CD14-positive monocyte (primary cell): ENCODE measurements around the gene FAM89A. TPM values are rescaled to one million over a fixed set of nuclear protein-coding genes. Genes with fewer than 3 reads are reported as not detected.

Experiments
- DNase-seq, 3 donors: peaks; one replicate each; pipeline ENCODE4 v3.0.0-alpha.2; 2011 to 2022
- H2AFZ ChIP-seq: 2 replicates; pipeline ENCODE4 v1.6.0; 2012; ENCODE audit warnings: mild to moderate bottlenecking, low read depth, low read length, inconsistent platforms; ENCODE audit not compliant: insufficient read depth, poor library complexity, severe bottlenecking
- H3K27ac ChIP-seq, 2 donors: 1 replicate in 1 of 2; 2 replicates in 1 of 2; pipeline ENCODE4 v1.5.1; 2012 to 2013; ENCODE audit warnings: low read length in 2 of 2, control low read depth in 1 of 2, inconsistent platforms in 1 of 2, low read depth in 1 of 2, mild to moderate bottlenecking in 1 of 2
- H3K27me3 ChIP-seq, 2 donors: one replicate each; pipeline versions ENCODE4 v1.6.0 to v1.6.1; 2011 to 2013; ENCODE audit warnings: low read length in 2 of 2; ENCODE audit not compliant: control insufficient read depth in 2 of 2, insufficient read depth in 2 of 2
- H3K36me3 ChIP-seq, 2 donors: replicated peaks in 1 of 2; 1 replicate in 1 of 2; 2 replicates in 1 of 2; pipeline versions ENCODE4 v1.5.1 to v1.6.1; 2012 to 2013; ENCODE audit warnings: low read length in 2 of 2, control low read depth in 1 of 2, inconsistent platforms in 1 of 2, mild to moderate bottlenecking in 1 of 2; ENCODE audit not compliant: insufficient read depth in 2 of 2, control insufficient read depth in 1 of 2
- H3K4me1 ChIP-seq, 2 donors: 1 replicate in 1 of 2; 2 replicates in 1 of 2; pipeline versions ENCODE4 v1.5.1 to v1.6.1; 2012 to 2013; ENCODE audit warnings: low read length in 2 of 2, control low read depth in 1 of 2, inconsistent platforms in 1 of 2, mild to moderate bottlenecking in 1 of 2, moderate library complexity in 1 of 2; ENCODE audit not compliant: insufficient read depth in 2 of 2, control insufficient read depth in 1 of 2
- H3K4me2 ChIP-seq: replicated peaks from 2 replicates; pipeline ENCODE3; 2012; ENCODE audit warnings: low read length, moderate library complexity, mild to moderate bottlenecking; ENCODE audit not compliant: poor library complexity, severe bottlenecking; ENCODE audit errors: extremely low read depth
- H3K4me3 ChIP-seq, 3 experiments: fragments of 200-600 bp in 1 of 3; sonication (generic) in 1 of 3; replicated peaks in 1 of 3; 1 replicate in 2 of 3; 2 replicates in 1 of 3; pipeline ENCODE4 v1.5.1; 2011 to 2013; ENCODE audit warnings: low read length in 3 of 3, mild to moderate bottlenecking in 3 of 3, control low read depth in 2 of 3, low read depth in 2 of 3, inconsistent platforms in 1 of 3, moderate library complexity in 1 of 3
- H3K79me2 ChIP-seq: 2 replicates; pipeline ENCODE4 v1.6.0; 2012; ENCODE audit warnings: mild to moderate bottlenecking, control low read depth, inconsistent platforms, low read length, moderate library complexity; ENCODE audit not compliant: insufficient read depth
- H3K9ac ChIP-seq: 2 replicates; pipeline ENCODE4 v1.6.0; 2017; ENCODE audit warnings: low read length, mild to moderate bottlenecking; ENCODE audit not compliant: insufficient read depth, poor library complexity, severe bottlenecking
- H3K9me3 ChIP-seq, 2 donors: replicated peaks in 1 of 2; 1 replicate in 1 of 2; 2 replicates in 1 of 2; pipeline versions ENCODE4 v1.5.1 to v1.6.1; 2012 to 2013; ENCODE audit warnings: low read length in 2 of 2, control low read depth in 1 of 2; ENCODE audit not compliant: control insufficient read depth in 1 of 2, insufficient read depth in 1 of 2
- H4K20me1 ChIP-seq: 2 replicates; pipeline ENCODE4 v1.6.0; 2012; ENCODE audit warnings: mild to moderate bottlenecking, low read length, control low read depth, moderate library complexity; ENCODE audit not compliant: insufficient read depth
- H3K27ac Mint-ChIP-seq, 7 donors: one replicate each; pipeline ENCODE4 v1.8.0; 2020; ENCODE audit warnings: mild to moderate bottlenecking in 7 of 7, mixed read lengths in 7 of 7, moderate library complexity in 6 of 7, inconsistent platforms in 2 of 7
- H3K27me3 Mint-ChIP-seq, 3 donors: one replicate each; pipeline ENCODE4 v1.8.0; 2021 to 2022; ENCODE audit warnings: low read depth in 3 of 3, mild to moderate bottlenecking in 3 of 3, mixed read lengths in 3 of 3, moderate library complexity in 3 of 3, inconsistent platforms in 1 of 3
- H3K36me3 Mint-ChIP-seq, 2 donors: one replicate each; pipeline ENCODE4 v1.8.0; 2020; ENCODE audit warnings: mixed read lengths in 2 of 2, inconsistent platforms in 1 of 2, mild to moderate bottlenecking in 1 of 2
- H3K4me1 Mint-ChIP-seq: one replicate; pipeline ENCODE4 v1.8.0; 2020; ENCODE audit warnings: mild to moderate bottlenecking, mixed read lengths
- H3K4me3 Mint-ChIP-seq, 2 donors: one replicate each; pipeline ENCODE4 v1.8.0; 2020; ENCODE audit warnings: mild to moderate bottlenecking in 2 of 2, mixed read lengths in 2 of 2, moderate library complexity in 1 of 2
- H3K9me3 Mint-ChIP-seq, 7 donors: one replicate each; pipeline ENCODE4 v1.8.0; 2020 to 2022; ENCODE audit warnings: mixed read lengths in 7 of 7, mild to moderate bottlenecking in 6 of 7, moderate library complexity in 6 of 7, inconsistent platforms in 2 of 7
- WGBS: methylation state at CpG from one replicate; pipeline ENCODE4 v1.1.5; 2013; ENCODE audit warnings: missing lambda C conversion rate; ENCODE audit not compliant: insufficient coverage; 5-methylcytosine and 5-hydroxymethylcytosine counted together
- intact Hi-C, 2 donors: fragments of 100-400 bp; cut with micrococcal nuclease; formaldehyde crosslinking; loops; one replicate each; pipeline versions ENCODE4 v1.15.0 to v1.15.1; 2023
- polyA plus RNA-seq, 3 donors: library from polyadenylated mRNA; depleted of rRNA in 1 of 3; unstranded in 2 of 3; stranded (reverse) in 1 of 3; fragments of 300-500 nt in 2 of 3; fragments of >200 nt in 1 of 3; fragmentation: Illumina TruSeq in 2 of 3; gene quantifications; 1 replicate in 2 of 3; 2 replicates in 1 of 3; pipeline ENCODE4 v1.2.3, GENCODE V29; 2012 to 2021
- TF ChIP-seq, protein P1 (sequence below): fragments of 200-600 bp; IDR thresholded peaks from one replicate; pipeline ENCODE4 v1.8.0; 2022; ENCODE audit warnings: antibody characterized with exemption, mild to moderate bottlenecking

The FAM89A gene
- polyA plus RNA-seq, 3 donors: 2.0 to 11.7 (median 4.4) TPM

DNA sequence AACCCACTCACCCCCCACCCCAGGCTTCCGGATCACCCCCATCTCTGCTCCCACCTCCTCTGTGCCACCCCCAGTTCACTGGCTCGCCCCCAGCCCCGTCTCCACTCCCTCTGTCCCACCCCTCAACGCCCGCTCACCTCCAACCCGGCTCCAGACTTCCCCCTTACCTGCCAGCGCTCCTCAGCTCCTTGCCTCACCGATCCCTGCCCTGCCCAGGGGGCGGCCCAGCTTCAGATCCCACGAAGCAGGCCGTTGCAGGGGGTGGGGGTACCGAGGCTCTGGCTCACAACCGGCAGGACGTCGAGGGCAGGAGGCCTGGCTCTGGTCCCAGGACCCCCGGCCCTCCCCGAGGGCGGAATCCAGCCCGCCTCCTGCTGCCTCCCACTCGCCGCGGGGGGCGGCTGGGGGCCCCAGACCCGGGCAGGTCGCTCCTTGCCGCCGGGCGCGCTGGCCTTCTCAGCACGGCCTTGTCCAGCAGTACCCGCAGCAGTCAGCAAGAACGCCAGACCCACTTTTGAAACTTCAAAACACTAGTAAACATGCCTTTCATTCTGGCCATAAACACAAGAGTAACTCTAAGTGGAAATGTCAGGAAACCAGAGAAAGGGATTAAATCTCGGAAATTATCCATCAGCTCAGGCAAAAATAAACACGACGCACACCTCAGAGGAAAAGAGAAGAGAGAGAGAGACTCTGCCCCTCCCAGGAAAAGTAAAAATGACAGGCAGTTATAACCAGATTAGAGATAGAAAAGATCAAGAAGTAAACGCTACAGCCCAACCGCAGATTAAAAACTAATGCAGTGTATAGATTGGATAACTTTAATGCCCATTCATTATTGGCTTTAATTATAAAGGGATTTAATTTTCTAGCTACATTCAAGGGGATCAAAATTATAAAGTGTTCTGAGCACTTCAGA is 1.0 kb upstream of the FAM89A start:
- Histone ChIP-seq H3K27me3 (peaks cover 13 to 38% of the 10 kb centered on the region in 2 donors), H3K79me2 (no peaks in the 10 kb centered on the region), H4K20me1 (no peaks in the 10 kb centered on the region), H3K4me1 (peaks cover 28 to 30% of the 10 kb centered on the region in 2 donors), H3K9ac (no peak overlapping the region), H3K9me3 (peaks cover 8 to 18% of the 10 kb centered on the region in 2 donors), H3K27ac (no peak overlapping the region), H3K4me3 (peak overlapping the region in 2 of 3 experiments; percentile 60 to 78), H2AFZ (peak overlapping the region; percentile 84), H3K4me2 (peak overlapping the region; percentile 90), H3K36me3 (no peaks in the 10 kb centered on the region)
- intact Hi-C loops: loop anchor here in 1 of 2 donors (10.0 kb wide), 1 partner anchor 66 kb away; the partner anchor contains the start of genes ARV1 and TTC13
- peak overlapping the region; percentile 75 to 86 for H3K4me3 Mint-ChIP-seq
- WGBS: 9% methylated on average over 29 of the region's 37 CpGs
- no peak overlapping the region for H3K27ac Mint-ChIP-seq
- DNase-seq: no peak
- peaks cover 28% of the 10 kb centered on the region for H3K4me1 Mint-ChIP-seq
- peaks cover 9 to 30% (median 18%) of the 10 kb centered on the region in 7 donors for H3K9me3 Mint-ChIP-seq
- peaks cover 6 to 11% of the 10 kb centered on the region in 2 donors for H3K36me3 Mint-ChIP-seq
- TF ChIP-seq, protein P1, sequence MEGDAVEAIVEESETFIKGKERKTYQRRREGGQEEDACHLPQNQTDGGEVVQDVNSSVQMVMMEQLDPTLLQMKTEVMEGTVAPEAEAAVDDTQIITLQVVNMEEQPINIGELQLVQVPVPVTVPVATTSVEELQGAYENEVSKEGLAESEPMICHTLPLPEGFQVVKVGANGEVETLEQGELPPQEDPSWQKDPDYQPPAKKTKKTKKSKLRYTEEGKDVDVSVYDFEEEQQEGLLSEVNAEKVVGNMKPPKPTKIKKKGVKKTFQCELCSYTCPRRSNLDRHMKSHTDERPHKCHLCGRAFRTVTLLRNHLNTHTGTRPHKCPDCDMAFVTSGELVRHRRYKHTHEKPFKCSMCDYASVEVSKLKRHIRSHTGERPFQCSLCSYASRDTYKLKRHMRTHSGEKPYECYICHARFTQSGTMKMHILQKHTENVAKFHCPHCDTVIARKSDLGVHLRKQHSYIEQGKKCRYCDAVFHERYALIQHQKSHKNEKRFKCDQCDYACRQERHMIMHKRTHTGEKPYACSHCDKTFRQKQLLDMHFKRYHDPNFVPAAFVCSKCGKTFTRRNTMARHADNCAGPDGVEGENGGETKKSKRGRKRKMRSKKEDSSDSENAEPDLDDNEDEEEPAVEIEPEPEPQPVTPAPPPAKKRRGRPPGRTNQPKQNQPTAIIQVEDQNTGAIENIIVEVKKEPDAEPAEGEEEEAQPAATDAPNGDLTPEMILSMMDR: no peak
- peaks cover 36 to 57% (median 46%) of the 10 kb centered on the region in 3 donors for H3K27me3 Mint-ChIP-seq

DNA sequence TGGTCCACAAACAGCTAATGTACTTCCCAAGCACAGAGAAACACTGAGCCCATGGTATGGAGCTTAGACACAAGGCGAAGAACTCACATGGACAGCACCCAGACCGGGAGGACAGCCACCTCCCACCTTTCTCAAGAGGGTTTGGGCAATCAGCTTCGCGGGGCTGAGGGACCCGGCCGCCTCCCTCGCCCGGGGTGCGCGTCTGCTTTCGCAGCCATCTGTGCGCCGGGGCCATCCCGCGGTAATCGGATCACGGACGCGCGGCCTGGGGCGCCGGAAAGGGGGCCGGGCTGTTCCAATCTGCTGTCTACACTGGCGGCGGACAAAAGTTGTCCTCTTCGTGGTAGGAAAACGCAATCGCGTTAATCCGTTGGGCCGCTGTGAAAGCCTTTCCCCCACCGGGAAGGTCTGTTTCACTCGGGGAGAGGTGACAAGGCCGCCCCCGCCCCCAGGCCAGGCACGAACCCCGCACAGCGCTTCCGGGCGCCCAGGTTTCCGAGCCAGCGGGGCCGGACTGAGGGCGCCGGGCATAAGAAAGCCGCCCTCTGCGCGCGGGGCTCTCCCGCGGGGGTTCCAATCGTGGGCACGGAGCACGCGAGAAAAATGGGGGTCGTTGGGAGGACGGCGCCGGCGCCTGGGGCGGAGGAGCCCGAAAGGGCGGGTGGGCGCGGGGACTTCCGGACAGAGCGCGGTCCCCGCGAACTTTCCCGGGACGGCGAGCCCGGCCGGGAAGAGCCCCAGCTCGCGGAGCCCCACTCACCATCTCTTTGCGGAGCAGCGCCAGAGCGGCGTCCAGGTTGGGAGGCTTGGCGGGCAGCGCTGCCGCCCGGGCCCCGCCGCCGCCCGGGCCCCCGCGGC is 664 bp downstream of the FAM89A start:
- DNase-seq: peak in 1 of 3 donors; percentile 20
- Histone ChIP-seq H3K4me1 (peaks cover 35 to 37% of the 10 kb centered on the region in 2 donors), H2AFZ (peak overlapping the region; percentile 73), H3K27me3 (peaks cover 13 to 38% of the 10 kb centered on the region in 2 donors), H3K9me3 (peaks cover 0 to 5% of the 10 kb centered on the region in 2 donors), H3K36me3 (no peaks in the 10 kb centered on the region), H3K79me2 (peaks cover 3% of the 10 kb centered on the region), H3K9ac (peak overlapping the region; percentile 58), H3K4me3 (peak overlapping the region; percentile 48 to 78 (median 50)), H3K4me2 (peak overlapping the region; percentile 90), H4K20me1 (no peaks in the 10 kb centered on the region), H3K27ac (no peak overlapping the region)
- H3K4me1 Mint-ChIP-seq: peaks cover 35% of the 10 kb centered on the region
- H3K9me3 Mint-ChIP-seq: peaks cover 0 to 14% (median 2%) of the 10 kb centered on the region in 7 donors
- no peak overlapping the region for H3K27ac Mint-ChIP-seq
- peaks cover 36 to 52% (median 45%) of the 10 kb centered on the region in 3 donors for H3K27me3 Mint-ChIP-seq
- TF ChIP-seq, protein P1: no peak
- intact Hi-C loops: loop anchor here in 1 of 2 donors (10.0 kb wide), 1 partner anchor 65 kb away; the partner anchor contains the start of genes ARV1 and TTC13
- peaks cover 6 to 9% of the 10 kb centered on the region in 2 donors for H3K36me3 Mint-ChIP-seq
- peak overlapping the region; percentile 78 to 89 for H3K4me3 Mint-ChIP-seq
- under 1% methylated on average over 86 of the region's 91 CpGs for WGBS
